Activated naive CD4-positive, alpha-beta T cell treated with anti-CD3 and anti-CD28 coated beads for 36 hours (primary cell): ENCODE results near the gene SLC35F3. TPM values are rescaled to one million over a fixed set of nuclear protein-coding genes. Genes with fewer than 3 reads are reported as not detected.

Experiments used
- CTCF ChIA-PET: fragments of 350-600 bp; sonication (Branson Sonifier 250); formaldehyde crosslinking; loops from one replicate; lab custom pipeline; 2021; ENCODE audit warnings: antibody characterized with exemption; lab: Charles Lee
- DNase-seq: peaks from one replicate; pipeline ENCODE4 v3.0.0-alpha.2; 2020
- H3K27ac Mint-ChIP-seq: one replicate; pipeline ENCODE4 v1.8.0; 2021; ENCODE audit warnings: mild to moderate bottlenecking, mixed read lengths
- H3K27me3 Mint-ChIP-seq: one replicate; pipeline ENCODE4 v1.8.0; 2021; ENCODE audit warnings: low read depth, mixed read lengths
- H3K36me3 Mint-ChIP-seq: one replicate; pipeline ENCODE4 v1.8.0; 2021; ENCODE audit warnings: low read depth, mixed read lengths
- H3K4me1 Mint-ChIP-seq: one replicate; pipeline ENCODE4 v1.8.0; 2021; ENCODE audit warnings: low read depth, mixed read lengths
- H3K4me3 Mint-ChIP-seq: one replicate; pipeline ENCODE4 v1.8.0; 2021; ENCODE audit warnings: mild to moderate bottlenecking, moderate library complexity, mixed read lengths
- H3K9me3 Mint-ChIP-seq: one replicate; pipeline ENCODE4 v1.8.0; 2021; ENCODE audit warnings: mixed read lengths
- intact Hi-C: fragments of 100-400 bp; cut with micrococcal nuclease; formaldehyde crosslinking; loops from one replicate; pipeline ENCODE4 v1.15.1; 2023
- total RNA-seq, 2 experiments: library from RNA; stranded (reverse); gene quantifications; one replicate each; pipeline ENCODE4 v1.2.3, GENCODE V29; 2021

The SLC35F3 gene
- total RNA-seq, 2 experiments from 2014 or later, result not detected

DNA sequence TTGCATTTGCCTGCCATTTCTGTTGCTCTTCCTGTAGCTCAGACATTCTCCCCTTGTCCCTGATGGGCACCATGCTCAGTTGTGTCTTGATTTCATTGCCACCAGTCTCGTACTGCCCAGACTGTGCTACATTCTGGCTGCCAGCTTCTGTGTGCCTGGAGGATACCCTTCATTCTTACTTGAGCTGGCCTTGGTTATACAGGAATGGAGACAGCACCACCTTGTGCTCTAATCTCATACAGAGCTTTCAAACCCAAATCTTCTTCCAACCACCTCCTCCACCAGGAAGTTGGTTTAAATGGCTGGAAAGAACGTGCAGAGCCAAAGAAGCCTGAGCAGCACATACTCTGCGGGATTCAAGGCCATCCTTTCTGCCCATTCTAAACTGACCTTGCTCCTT, 165.3 kb downstream of the SLC35F3 start:
- intact Hi-C loops, result loop anchor here (1.0 to 10.0 kb wide), 3 partner anchors 277 to 705 kb away; no protein-coding TSS in a partner anchor
- no peak overlapping the region for H3K27ac Mint-ChIP-seq

GRCh38 chr1:234072793-234073192, 168.3 kb downstream of the SLC35F3 start:
- H3K9me3 Mint-ChIP-seq, result no peaks in the 10 kb centered on the region
- intact Hi-C loops, result no loop called here
- CTCF ChIA-PET, result no interaction called here
- no peaks in the 10 kb centered on the region for H3K4me1 Mint-ChIP-seq
- no peak overlapping the region for H3K4me3 Mint-ChIP-seq
- no peaks in the 10 kb centered on the region for H3K36me3 Mint-ChIP-seq
- no peak overlapping the region for H3K27ac Mint-ChIP-seq
- H3K27me3 Mint-ChIP-seq, result no peaks in the 10 kb centered on the region
- no peak for DNase-seq

More for the DNA sequence above, 165.3 kb downstream of the SLC35F3 start:
- Mint-ChIP-seq H3K36me3 (no peaks in the 10 kb centered on the region), H3K4me3 (no peak overlapping the region), H3K27me3 (peaks cover 5% of the 10 kb centered on the region), H3K9me3 (no peaks in the 10 kb centered on the region), H3K4me1 (no peaks in the 10 kb centered on the region)
- CTCF ChIA-PET, result no interaction called here
- no peak for DNase-seq

DNA sequence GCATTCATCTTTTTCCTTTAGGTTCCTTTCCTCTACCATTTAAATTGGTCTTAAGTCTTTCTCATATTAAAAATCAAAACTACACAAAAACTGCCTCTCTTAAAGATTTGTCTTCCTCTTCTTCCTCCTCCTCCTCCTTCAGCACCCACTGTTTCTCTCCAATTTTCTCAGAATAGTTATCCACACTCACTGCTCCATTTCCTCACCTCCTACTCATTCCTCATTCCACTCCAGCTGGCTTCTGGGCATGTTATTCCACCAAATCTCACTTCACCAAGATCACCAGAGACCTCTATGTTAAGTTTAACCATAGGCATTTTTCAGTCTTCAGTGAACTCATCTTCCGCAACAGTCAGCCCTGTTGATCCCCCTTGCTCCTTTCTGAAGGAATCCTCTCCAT, 173.7 kb downstream of the SLC35F3 start:
- Mint-ChIP-seq H3K27me3 (peaks cover 7% of the 10 kb centered on the region), H3K27ac (no peak overlapping the region), H3K9me3 (no peaks in the 10 kb centered on the region), H3K4me1 (no peaks in the 10 kb centered on the region), H3K36me3 (no peaks in the 10 kb centered on the region), H3K4me3 (no peak overlapping the region)
- DNase-seq, result no peak
- intact Hi-C loops, result no loop called here
- CTCF ChIA-PET, result no interaction called here

GRCh38 chr1:234079896-234080295, 175.4 kb downstream of the SLC35F3 start:
- no peak overlapping the region for H3K27ac Mint-ChIP-seq
- no peak overlapping the region for H3K4me3 Mint-ChIP-seq
- CTCF ChIA-PET, result no interaction called here
- no peaks in the 10 kb centered on the region for H3K9me3 Mint-ChIP-seq
- H3K27me3 Mint-ChIP-seq, result peaks cover 9% of the 10 kb centered on the region
- intact Hi-C loops, result no loop called here
- no peaks in the 10 kb centered on the region for H3K36me3 Mint-ChIP-seq
- no peak for DNase-seq
- H3K4me1 Mint-ChIP-seq, result no peaks in the 10 kb centered on the region

DNA sequence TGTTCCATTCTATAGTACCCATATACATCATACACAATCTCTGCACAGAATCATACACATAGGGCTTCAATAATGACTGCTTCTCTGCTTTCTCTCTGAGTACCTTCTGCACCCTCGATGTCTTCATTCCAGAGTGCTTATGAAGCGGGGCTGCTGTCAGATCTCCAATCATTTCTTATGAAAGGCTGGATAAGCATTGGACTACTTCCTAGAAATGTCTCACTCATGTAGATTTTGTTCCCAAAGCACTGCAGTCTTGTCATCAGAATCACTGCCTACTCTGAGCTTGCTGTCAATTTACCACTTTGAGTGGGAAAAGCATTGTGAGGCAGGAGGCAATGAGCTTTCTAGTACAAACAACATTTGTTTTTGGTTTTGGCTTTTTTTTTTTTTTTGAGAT, 179.0 kb downstream of the SLC35F3 start:
- Mint-ChIP-seq H3K4me1 (no peaks in the 10 kb centered on the region), H3K36me3 (no peaks in the 10 kb centered on the region), H3K27ac (no peak overlapping the region), H3K9me3 (no peaks in the 10 kb centered on the region), H3K27me3 (peaks cover 17% of the 10 kb centered on the region), H3K4me3 (no peak overlapping the region)
- DNase-seq, result no peak
- intact Hi-C loops, result no loop called here
- CTCF ChIA-PET, result no interaction called here

- Mint-ChIP-seq H3K4me3 (no peak overlapping the region), H3K36me3 (no peaks in the 10 kb centered on the region), H3K9me3 (no peaks in the 10 kb centered on the region), H3K27me3 (peaks cover 13% of the 10 kb centered on the region), H3K4me1 (no peaks in the 10 kb centered on the region), H3K27ac (no peak overlapping the region)
- intact Hi-C loops, result no loop called here
- CTCF ChIA-PET, result interaction anchor here (1.1 kb wide), 1 partner anchor 239 kb away, joined by 3 read pairs; no protein-coding TSS in a partner anchor
- no peak for DNase-seq
Observed at GRCh38 chr1:234089396-234089795, 184.9 kb downstream of the SLC35F3 start.

DNA sequence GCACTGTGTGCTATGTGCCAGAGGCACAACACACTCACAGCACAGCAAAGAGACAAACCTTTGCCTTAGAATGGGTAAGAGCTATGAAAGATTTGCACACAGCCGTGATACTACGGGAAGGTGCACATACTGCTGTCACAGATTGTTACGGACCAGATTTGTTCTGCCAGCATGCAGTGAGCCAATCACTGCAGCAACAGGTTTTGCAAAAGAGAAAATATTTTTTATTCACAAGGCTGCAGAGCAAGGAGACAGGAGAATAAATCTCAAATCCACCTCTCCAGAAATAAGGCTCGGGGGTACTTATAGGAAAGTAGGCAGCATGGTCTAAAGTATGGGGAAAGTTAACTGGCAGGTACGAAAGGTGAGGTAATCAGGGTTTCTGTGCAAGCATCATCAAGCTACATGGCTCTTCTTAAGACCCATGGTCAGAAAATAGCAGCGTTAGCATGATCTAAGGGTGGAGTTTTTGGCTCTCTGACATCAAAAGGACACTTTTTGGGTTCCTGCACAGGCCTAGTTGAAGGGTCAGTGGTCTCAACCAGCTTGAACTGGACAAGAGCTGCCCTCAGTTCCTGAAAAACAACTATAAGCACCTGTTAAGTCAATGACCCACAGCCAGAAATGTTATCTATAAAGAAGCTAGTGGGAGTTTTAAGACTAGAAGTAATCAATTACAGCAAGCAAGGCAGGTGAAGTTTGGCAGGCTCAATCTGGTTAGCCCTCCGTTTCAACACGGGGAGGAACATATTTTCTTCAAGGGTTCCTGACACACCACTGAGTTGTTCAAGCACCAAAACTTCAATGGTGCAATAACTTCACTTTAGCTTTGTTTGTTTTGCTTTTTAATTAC, 186.0 kb downstream of the SLC35F3 start:
- no peak overlapping the region for H3K4me3 Mint-ChIP-seq
- DNase-seq, result no peak
- H3K4me1 Mint-ChIP-seq, result no peaks in the 10 kb centered on the region
- peaks cover 13% of the 10 kb centered on the region for H3K27me3 Mint-ChIP-seq
- CTCF ChIA-PET, result no interaction called here
- no peak overlapping the region for H3K27ac Mint-ChIP-seq
- intact Hi-C loops, result no loop called here
- no peaks in the 10 kb centered on the region for H3K36me3 Mint-ChIP-seq
- H3K9me3 Mint-ChIP-seq, result no peaks in the 10 kb centered on the region

DNA sequence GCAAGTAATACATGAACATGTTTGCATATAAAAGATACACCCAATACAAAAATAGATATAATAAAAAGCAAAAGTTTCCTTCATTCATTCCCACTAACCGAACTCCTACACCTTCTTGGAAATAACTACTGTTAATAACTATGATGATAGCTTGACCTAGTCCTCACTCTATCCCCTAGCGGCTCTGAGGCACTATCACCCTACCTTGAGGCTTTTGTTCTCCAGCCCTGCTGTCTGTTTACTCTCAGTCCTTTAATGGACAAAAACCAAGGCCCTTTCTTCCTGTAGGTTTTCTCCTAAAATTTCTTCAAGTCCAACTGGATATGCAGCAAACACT, 186.6 kb downstream of the SLC35F3 start:
- Mint-ChIP-seq H3K4me3 (no peak overlapping the region), H3K36me3 (no peaks in the 10 kb centered on the region), H3K27me3 (peaks cover 12% of the 10 kb centered on the region), H3K4me1 (no peaks in the 10 kb centered on the region), H3K9me3 (no peaks in the 10 kb centered on the region), H3K27ac (no peak overlapping the region)
- intact Hi-C loops, result no loop called here
- DNase-seq, result no peak
- CTCF ChIA-PET, result no interaction called here

DNA sequence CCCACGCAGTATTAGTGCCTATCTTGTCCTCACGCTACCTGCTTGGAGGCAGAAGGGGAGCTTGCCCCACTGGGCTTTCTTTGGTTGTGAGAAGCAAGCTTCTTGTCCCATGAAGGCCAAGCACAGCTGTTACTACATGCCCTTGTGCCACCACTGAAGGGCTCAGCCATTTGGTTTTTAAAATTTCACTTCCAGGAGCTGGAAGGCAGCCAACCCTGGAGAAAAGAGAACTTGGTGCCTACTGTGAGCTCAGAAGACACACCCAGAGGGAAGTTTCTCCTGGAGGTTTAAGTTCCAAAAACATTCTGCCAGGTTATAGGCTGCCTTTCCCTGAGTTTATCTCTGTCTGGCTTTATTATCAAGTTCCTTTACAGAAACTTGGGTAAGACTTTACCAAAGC, 187.4 kb downstream of the SLC35F3 start:
- Mint-ChIP-seq H3K4me3 (no peak overlapping the region), H3K27ac (no peak overlapping the region), H3K36me3 (no peaks in the 10 kb centered on the region), H3K9me3 (no peaks in the 10 kb centered on the region), H3K27me3 (peaks cover 10% of the 10 kb centered on the region), H3K4me1 (no peaks in the 10 kb centered on the region)
- DNase-seq, result no peak
- intact Hi-C loops, result no loop called here
- CTCF ChIA-PET, result no interaction called here

GRCh38 chr1:234093107-234093506, 188.6 kb downstream of the SLC35F3 start:
- Mint-ChIP-seq H3K4me1 (no peaks in the 10 kb centered on the region), H3K4me3 (no peak overlapping the region), H3K9me3 (no peaks in the 10 kb centered on the region), H3K36me3 (no peaks in the 10 kb centered on the region), H3K27me3 (peaks cover 5% of the 10 kb centered on the region), H3K27ac (no peak overlapping the region)
- DNase-seq, result no peak
- CTCF ChIA-PET, result no interaction called here
- intact Hi-C loops, result no loop called here

- H3K4me1 Mint-ChIP-seq, result no peaks in the 10 kb centered on the region
- peaks cover 5% of the 10 kb centered on the region for H3K27me3 Mint-ChIP-seq
- intact Hi-C loops, result no loop called here
- CTCF ChIA-PET, result no interaction called here
- H3K4me3 Mint-ChIP-seq, result no peak overlapping the region
- no peaks in the 10 kb centered on the region for H3K36me3 Mint-ChIP-seq
- DNase-seq, result no peak
- H3K9me3 Mint-ChIP-seq, result no peaks in the 10 kb centered on the region
- no peak overlapping the region for H3K27ac Mint-ChIP-seq
Observed at GRCh38 chr1:234093741-234094140, 189.3 kb downstream of the SLC35F3 start.

- no peaks in the 10 kb centered on the region for H3K4me1 Mint-ChIP-seq
- DNase-seq, result no peak
- no peak overlapping the region for H3K4me3 Mint-ChIP-seq
- no peaks in the 10 kb centered on the region for H3K36me3 Mint-ChIP-seq
- H3K9me3 Mint-ChIP-seq, result no peaks in the 10 kb centered on the region
- no peak overlapping the region for H3K27ac Mint-ChIP-seq
- peaks cover 5% of the 10 kb centered on the region for H3K27me3 Mint-ChIP-seq
- intact Hi-C loops, result no loop called here
- CTCF ChIA-PET, result no interaction called here
Observed at GRCh38 chr1:234094172-234094571, 189.7 kb downstream of the SLC35F3 start.

DNA sequence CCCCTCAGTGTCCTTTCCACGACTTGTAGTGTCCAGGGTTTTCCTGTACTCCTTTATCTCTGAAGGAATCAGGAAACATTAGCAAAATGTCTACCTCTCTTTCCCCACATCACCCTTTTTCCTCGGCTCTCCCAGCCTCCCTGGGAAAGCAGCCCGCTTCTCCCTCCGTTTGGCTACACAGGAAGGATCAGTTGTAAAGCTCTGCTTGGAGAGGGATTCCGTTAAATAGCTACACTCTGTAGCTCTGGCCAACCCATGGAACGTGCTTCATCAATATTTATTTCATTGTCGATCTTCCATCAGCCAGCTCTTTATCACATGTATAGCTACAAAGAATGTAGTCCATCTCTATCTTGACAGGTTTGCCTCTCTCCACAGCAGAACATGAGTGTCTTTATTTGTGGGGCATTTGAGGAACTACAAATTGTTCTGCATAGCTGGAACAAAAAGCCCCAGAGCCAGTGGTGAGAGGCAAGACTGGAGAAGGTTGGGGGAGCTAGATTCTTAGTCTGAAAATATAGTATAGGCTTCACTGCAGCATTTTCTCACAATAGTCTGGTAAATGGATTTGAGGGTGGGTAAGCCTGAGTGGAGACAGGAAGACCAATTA, 191.8 kb downstream of the SLC35F3 start:
- no peaks in the 10 kb centered on the region for H3K36me3 Mint-ChIP-seq
- no peak overlapping the region for H3K27ac Mint-ChIP-seq
- intact Hi-C loops, result no loop called here
- H3K4me1 Mint-ChIP-seq, result no peaks in the 10 kb centered on the region
- H3K27me3 Mint-ChIP-seq, result peaks cover 4% of the 10 kb centered on the region
- no peak for DNase-seq
- H3K4me3 Mint-ChIP-seq, result no peak overlapping the region
- CTCF ChIA-PET, result no interaction called here
- H3K9me3 Mint-ChIP-seq, result no peaks in the 10 kb centered on the region
